K562 (cell line): Measurements from ENCODE around the gene GRIK3. TPM values are rescaled to one million over a fixed set of nuclear protein-coding genes. Genes with fewer than 3 reads are reported as not detected.

Source experiments
- CEBPB ChIP-seq: fragments of 450-650 bp; IDR thresholded peaks from 2 replicates; pipeline ENCODE4 v1.6.1; 2016; ENCODE audit warnings: missing genetic modification characterization, missing compliant biosample characterization
- CHD2 ChIP-seq: IDR thresholded peaks from 2 replicates; pipeline ENCODE4 v1.6.1; 2011; ENCODE audit warnings: low read depth, low read length
- COPS2 ChIP-seq: fragments of 450-650 bp; conservative IDR thresholded peaks from 2 replicates; pipeline ENCODE4 v1.6.1; 2016; ENCODE audit warnings: mild to moderate bottlenecking, moderate library complexity
- CTBP1 ChIP-seq: fragments of 450-650 bp; IDR thresholded peaks from 2 replicates; pipeline ENCODE4 v1.6.1; 2016; ENCODE audit warnings: borderline replicate concordance
- NFE2 ChIP-seq: IDR thresholded peaks from 2 replicates; pipeline ENCODE4 v1.6.1; 2014; ENCODE audit warnings: antibody characterized with exemption, low read depth
- NR4A1 ChIP-seq, 2 experiments: fragments of 250-450 bp in 1 of 2; fragments of 450-650 bp in 1 of 2; sonication (Bioruptor Pico) in 1 of 2; IDR thresholded peaks; 2 replicates each; pipeline versions ENCODE4 v1.4.0 to v1.6.1; 2016 to 2020; ENCODE audit warnings: mild to moderate bottlenecking in 2 of 2, missing compliant biosample characterization in 1 of 2, missing genetic modification characterization in 1 of 2, moderate library complexity in 1 of 2
- RUNX1 ChIP-seq: sonication (generic); IDR thresholded peaks from 2 replicates; pipeline ENCODE4 v1.6.1; 2016; ENCODE audit warnings: antibody characterized with exemption, low read depth
- SMAD4 ChIP-seq: fragments of 250-450 bp; sonication (Bioruptor Pico); conservative IDR thresholded peaks from 2 replicates; pipeline ENCODE4 v1.8.0; 2021; ENCODE audit warnings: inconsistent platforms, mild to moderate bottlenecking, moderate library complexity
- TEAD4 ChIP-seq, 2 experiments: sonication (generic) in 1 of 2; formaldehyde crosslinking in 1 of 2; IDR thresholded peaks; 2 replicates each; pipeline versions ENCODE4 v1.6.1 to v1.8.0; 2012 to 2022; ENCODE audit warnings: borderline replicate concordance in 1 of 2, inconsistent platforms in 1 of 2, low read length in 1 of 2, mild to moderate bottlenecking in 1 of 2, missing genetic modification reagents in 1 of 2
- TRIM24 ChIP-seq, 2 experiments: fragments of 450-650 bp; IDR thresholded peaks; 2 replicates each; pipeline ENCODE4 v1.6.1; 2016
- ZNF584 ChIP-seq: fragments of 200-800 bp; sonication (Bioruptor generic); IDR thresholded peaks from 2 replicates; pipeline ENCODE4 v1.6.1; 2016; ENCODE audit warnings: low read depth, mild to moderate bottlenecking, missing genetic modification characterization, missing compliant biosample characterization
- polyA plus RNA-seq, 8 experiments: library from polyadenylated mRNA; depleted of rRNA in 4 of 8; stranded (reverse) in 5 of 8; unstranded in 3 of 8; fragments of >200 nt; fragmentation: Nextera tagmentation in 2 of 8; fragmentation: Illumina TruSeq in 1 of 8; extraction: Ambion mirVana in 2 of 8; extraction: Trizol in 1 of 8; gene quantifications; 2 replicates each; pipeline versions ENCODE4 v1.2.1 to v1.2.3, GENCODE V29; 2011 to 2014; ENCODE audit warnings: inconsistent platforms in 1 of 8, missing spikeins in 1 of 8
- total RNA-seq, 7 experiments: library from RNA; depleted of rRNA in 6 of 7; stranded (reverse); fragments of >200 nt in 6 of 7; fragmentation: Illumina TruSeq in 2 of 7; extraction: Trizol in 2 of 7; gene quantifications; 2 replicates each; pipeline versions ENCODE4 v1.2.1 to v1.2.3, GENCODE V29; 2011 to 2021; ENCODE audit warnings: low replicate concordance in 1 of 7
- TF ChIP-seq, protein P1 (sequence below): sonication (generic); formaldehyde crosslinking; IDR thresholded peaks from 2 replicates; pipeline ENCODE4 v1.8.1; 2023; ENCODE audit warnings: mild to moderate bottlenecking, missing genetic modification reagents
- TF ChIP-seq, protein P2 (sequence below), 2 experiments: fragments of 450-650 bp; IDR thresholded peaks; 2 replicates each; pipeline ENCODE4 v1.6.1; 2016; ENCODE audit warnings: mild to moderate bottlenecking in 2 of 2, borderline replicate concordance in 1 of 2, low read depth in 1 of 2, moderate library complexity in 1 of 2
- TF ChIP-seq, protein P3 (sequence below): fragments of 250-450 bp; sonication (Bioruptor Pico); IDR thresholded peaks from 2 replicates; pipeline ENCODE4 v1.5.0; 2021
- TF ChIP-seq, protein P4 (sequence below): fragments of 250-450 bp; sonication (Bioruptor Pico); IDR thresholded peaks from 2 replicates; pipeline ENCODE4 v1.8.0; 2022; ENCODE audit warnings: moderate library complexity, mild to moderate bottlenecking, inconsistent platforms

Gene GRIK3
- total and polyA plus RNA-seq, 9 of the 15 experiments (the other 6 are each of a cell fraction or from before 2014, with no cell fraction given), result not detected

DNA sequence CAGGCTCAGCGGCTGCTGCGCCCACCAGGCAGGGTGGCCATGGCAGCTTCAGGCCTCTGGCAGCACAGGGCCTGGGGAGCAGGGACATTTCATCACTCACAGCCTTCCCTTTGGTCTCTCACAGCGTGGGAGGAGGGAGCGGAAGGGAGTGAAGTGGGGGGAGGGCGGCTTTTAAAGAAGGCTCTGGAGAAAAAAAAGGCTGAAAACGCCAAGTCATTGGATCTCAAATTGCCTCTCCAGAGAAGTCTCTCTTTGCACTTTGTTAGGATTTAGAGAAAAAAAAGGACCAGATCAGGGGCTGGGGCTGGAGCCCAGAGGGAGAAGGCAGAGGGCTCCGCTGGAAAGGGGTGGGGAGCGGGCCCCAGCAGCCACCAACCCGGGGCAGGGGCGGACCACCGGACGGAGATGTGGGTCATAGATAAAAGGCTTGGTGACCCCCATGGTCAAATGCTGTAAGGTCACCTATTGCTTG lies 209.9 kb downstream of the GRIK3 start (continued):
- TF ChIP-seq CHD2 (no peak), NR4A1 (CRISPR knock-in tag; IDR thresholded peaks at IDR 0.05) (no peak), NR4A1 (tag; IDR thresholded peaks at IDR 0.05) (no peak), CTBP1 (peak; percentile 32; the same call in 1 of the 2 replicates), TEAD4 (IDR thresholded peaks at IDR 0.05; ENCODE audit: low read length) (no peak), TEAD4 (CRISPR knock-in tag; IDR thresholded peaks at IDR 0.05; ENCODE audit: borderline replicate concordance) (no peak), COPS2 (no peak), SMAD4 (CRISPR knock-in tag) (0 out of 2 replicates have a peak, but pooled peaks have one; percentile 28), NFE2 (peak; percentile 91), ZNF584 (peak; percentile 48; the same call in 1 of the 2 replicates), CEBPB (tag) (peak; percentile 43; the same call in 1 of the 2 replicates), TRIM24 (IDR thresholded peaks at IDR 0.05) (peak; percentile 40; a peak in 1 of 4 replicates), RUNX1 (no peak)
- TF ChIP-seq, protein P1, sequence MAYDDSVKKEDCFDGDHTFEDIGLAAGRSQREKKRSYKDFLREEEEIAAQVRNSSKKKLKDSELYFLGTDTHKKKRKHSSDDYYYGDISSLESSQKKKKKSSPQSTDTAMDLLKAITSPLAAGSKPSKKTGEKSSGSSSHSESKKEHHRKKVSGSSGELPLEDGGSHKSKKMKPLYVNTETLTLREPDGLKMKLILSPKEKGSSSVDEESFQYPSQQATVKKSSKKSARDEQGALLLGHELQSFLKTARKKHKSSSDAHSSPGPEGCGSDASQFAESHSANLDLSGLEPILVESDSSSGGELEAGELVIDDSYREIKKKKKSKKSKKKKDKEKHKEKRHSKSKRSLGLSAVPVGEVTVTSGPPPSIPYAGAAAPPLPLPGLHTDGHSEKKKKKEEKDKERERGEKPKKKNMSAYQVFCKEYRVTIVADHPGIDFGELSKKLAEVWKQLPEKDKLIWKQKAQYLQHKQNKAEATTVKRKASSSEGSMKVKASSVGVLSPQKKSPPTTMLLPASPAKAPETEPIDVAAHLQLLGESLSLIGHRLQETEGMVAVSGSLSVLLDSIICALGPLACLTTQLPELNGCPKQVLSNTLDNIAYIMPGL (CRISPR knock-in tag), result no peak
- TF ChIP-seq, protein P2, sequence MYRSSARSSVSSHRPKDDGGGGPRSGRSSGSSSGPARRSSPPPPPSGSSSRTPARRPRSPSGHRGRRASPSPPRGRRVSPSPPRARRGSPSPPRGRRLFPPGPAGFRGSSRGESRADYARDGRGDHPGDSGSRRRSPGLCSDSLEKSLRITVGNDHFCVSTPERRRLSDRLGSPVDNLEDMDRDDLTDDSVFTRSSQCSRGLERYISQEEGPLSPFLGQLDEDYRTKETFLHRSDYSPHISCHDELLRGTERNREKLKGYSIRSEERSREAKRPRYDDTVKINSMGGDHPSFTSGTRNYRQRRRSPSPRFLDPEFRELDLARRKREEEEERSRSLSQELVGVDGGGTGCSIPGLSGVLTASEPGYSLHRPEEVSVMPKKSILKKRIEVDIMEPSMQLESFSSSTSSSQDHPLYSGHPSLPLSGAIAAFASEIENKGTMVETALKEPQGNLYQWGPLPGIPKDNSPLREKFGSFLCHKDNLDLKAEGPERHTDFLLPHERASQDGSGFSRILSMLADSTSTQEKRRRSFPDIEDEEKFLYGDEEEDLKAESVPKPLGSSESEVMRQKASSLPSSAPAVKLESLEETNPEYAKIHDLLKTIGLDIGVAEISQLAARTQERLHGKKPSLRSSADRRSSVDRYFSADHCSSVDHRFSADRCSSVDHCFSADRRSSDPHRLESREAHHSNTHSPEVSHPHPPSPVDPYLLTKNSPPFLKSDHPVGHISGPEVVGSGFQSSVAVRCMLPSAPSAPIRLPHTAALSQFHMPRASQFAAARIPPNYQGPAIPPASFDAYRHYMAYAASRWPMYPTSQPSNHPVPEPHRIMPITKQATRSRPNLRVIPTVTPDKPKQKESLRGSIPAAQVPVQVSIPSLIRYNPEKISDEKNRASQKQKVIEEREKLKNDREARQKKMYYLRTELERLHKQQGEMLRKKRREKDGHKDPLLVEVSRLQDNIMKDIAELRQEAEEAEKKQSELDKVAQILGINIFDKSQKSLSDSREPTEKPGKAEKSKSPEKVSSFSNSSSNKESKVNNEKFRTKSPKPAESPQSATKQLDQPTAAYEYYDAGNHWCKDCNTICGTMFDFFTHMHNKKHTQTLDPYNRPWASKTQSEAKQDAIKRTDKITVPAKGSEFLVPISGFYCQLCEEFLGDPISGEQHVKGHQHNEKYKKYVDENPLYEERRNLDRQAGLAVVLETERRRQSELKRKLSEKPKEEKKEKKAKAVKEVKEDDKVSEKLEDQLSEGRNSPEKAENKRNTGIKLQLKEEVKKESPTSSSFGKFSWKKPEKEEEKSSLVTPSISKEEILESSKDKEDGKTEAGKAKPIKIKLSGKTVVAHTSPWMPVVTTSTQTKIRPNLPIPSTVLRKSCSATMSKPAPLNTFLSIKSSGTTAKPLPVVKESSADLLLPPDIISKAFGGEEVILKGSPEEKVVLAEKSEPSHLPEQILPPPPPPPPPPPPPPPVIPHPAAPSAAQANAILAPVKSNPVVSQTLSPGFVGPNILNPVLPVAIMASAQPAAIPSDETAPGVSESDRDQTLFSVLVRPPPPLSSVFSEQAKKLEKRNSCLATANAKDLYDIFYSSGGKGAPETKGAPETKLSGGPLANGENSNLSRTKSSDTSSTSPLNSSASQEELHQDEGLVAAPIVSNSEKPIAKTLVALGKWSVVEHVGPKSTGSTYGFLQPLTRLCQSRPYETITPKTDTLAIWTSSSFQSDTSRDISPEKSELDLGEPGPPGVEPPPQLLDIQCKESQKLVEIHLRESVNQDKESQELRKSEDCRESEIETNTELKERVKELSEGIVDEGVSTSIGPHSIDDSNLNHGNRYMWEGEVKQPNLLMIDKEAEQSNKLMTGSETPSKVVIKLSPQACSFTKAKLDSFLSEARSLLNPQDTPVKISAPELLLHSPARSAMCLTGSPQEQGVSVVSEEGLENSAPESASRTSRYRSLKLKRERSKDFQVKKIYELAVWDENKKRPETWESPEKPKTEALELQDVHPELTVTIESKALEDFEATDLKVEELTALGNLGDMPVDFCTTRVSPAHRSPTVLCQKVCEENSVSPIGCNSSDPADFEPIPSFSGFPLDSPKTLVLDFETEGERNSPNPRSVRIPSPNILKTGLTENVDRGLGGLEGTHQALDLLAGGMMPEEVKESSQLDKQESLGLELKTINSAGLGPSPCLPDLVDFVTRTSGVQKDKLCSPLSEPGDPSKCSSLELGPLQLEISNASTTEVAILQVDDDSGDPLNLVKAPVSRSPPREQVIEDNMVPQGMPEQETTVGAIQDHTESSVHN (IDR thresholded peaks at IDR 0.05; ENCODE audit: borderline replicate concordance in 1 of 2, low read depth in 1 of 2), result no peak
- TF ChIP-seq, protein P3, sequence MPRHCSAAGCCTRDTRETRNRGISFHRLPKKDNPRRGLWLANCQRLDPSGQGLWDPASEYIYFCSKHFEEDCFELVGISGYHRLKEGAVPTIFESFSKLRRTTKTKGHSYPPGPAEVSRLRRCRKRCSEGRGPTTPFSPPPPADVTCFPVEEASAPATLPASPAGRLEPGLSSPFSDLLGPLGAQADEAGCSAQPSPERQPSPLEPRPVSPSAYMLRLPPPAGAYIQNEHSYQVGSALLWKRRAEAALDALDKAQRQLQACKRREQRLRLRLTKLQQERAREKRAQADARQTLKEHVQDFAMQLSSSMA, result no peak
- TF ChIP-seq, protein P4, sequence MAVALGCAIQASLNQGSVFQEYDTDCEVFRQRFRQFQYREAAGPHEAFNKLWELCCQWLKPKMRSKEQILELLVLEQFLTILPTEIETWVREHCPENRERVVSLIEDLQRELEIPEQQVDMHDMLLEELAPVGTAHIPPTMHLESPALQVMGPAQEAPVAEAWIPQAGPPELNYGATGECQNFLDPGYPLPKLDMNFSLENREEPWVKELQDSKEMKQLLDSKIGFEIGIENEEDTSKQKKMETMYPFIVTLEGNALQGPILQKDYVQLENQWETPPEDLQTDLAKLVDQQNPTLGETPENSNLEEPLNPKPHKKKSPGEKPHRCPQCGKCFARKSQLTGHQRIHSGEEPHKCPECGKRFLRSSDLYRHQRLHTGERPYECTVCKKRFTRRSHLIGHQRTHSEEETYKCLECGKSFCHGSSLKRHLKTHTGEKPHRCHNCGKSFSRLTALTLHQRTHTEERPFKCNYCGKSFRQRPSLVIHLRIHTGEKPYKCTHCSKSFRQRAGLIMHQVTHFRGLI (CRISPR knock-in tag), result no peak
